ENCODE data around the gene TBC1D17.
A peak's percentile ranks its signal among the peaks of the same experiment; 100 is the strongest.

The TBC1D17 gene

GRCh38 chr19:49840321-49840720, 37.2 kb upstream of the TBC1D17 start:
- no peak overlapping the region for H3K4me3 ChIP-seq (ENCODE audit: low read length)
- H3K79me2 ChIP-seq (ENCODE audit: control insufficient read depth, low read length) = no peaks in the 10 kb centered on the region; the same call in 1 of the 2 replicates
- H4K20me1 ChIP-seq (ENCODE audit: control insufficient read depth, insufficient read depth, low read depth, low read length) = 0 out of 2 replicates have a peak, but pooled peaks cover 2% of the 10 kb centered on the region
- peaks cover 59% of the 10 kb centered on the region for H3K36me3 ChIP-seq (ENCODE audit: control insufficient read depth, low read length)
- H3K4me1 ChIP-seq (ENCODE audit: control insufficient read depth, low read length) = peaks cover 37% of the 10 kb centered on the region
- no peaks in the 10 kb centered on the region for H3K9me2 ChIP-seq (replicated peaks; ENCODE audit: control insufficient read depth, low read length)
- H3F3A ChIP-seq (ENCODE audit: control insufficient read depth, insufficient read depth) = peaks cover 23% of the 10 kb centered on the region
- H3K4me2 ChIP-seq (ENCODE audit: low read length) = no peak overlapping the region
- H3K27ac ChIP-seq (ENCODE audit: low read depth, low read length) = no peak overlapping the region
- H3K9me3 ChIP-seq (ENCODE audit: control insufficient read depth, insufficient read depth, low read length) = no peaks in the 10 kb centered on the region
- TF ChIP-seq, protein P1, sequence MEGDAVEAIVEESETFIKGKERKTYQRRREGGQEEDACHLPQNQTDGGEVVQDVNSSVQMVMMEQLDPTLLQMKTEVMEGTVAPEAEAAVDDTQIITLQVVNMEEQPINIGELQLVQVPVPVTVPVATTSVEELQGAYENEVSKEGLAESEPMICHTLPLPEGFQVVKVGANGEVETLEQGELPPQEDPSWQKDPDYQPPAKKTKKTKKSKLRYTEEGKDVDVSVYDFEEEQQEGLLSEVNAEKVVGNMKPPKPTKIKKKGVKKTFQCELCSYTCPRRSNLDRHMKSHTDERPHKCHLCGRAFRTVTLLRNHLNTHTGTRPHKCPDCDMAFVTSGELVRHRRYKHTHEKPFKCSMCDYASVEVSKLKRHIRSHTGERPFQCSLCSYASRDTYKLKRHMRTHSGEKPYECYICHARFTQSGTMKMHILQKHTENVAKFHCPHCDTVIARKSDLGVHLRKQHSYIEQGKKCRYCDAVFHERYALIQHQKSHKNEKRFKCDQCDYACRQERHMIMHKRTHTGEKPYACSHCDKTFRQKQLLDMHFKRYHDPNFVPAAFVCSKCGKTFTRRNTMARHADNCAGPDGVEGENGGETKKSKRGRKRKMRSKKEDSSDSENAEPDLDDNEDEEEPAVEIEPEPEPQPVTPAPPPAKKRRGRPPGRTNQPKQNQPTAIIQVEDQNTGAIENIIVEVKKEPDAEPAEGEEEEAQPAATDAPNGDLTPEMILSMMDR (IDR thresholded peaks at IDR 0.05; ENCODE audit: low read depth, low read length, poor library complexity, severe bottlenecking) = no peak
- TF ChIP-seq EZH2phosphoT487 (IDR thresholded peaks at IDR 0.05; ENCODE audit: borderline replicate concordance, low read length) = no peak
- no peaks in the 10 kb centered on the region for H3K27me3 ChIP-seq (ENCODE audit: control insufficient read depth, low read length)

GRCh38 chr19:49840736-49841249, 36.7 kb upstream of the TBC1D17 start:
- Histone ChIP-seq H3K79me2 (ENCODE audit: control insufficient read depth, low read length) (no peaks in the 10 kb centered on the region; the same call in 1 of the 2 replicates), H3K27ac (ENCODE audit: low read depth, low read length) (no peak overlapping the region), H3K27me3 (ENCODE audit: control insufficient read depth, low read length) (no peaks in the 10 kb centered on the region), H3K36me3 (ENCODE audit: control insufficient read depth, low read length) (peaks cover 54% of the 10 kb centered on the region), H3K9me3 (ENCODE audit: control insufficient read depth, insufficient read depth, low read length) (no peaks in the 10 kb centered on the region), H3K4me3 (ENCODE audit: low read length) (no peak overlapping the region), H3K4me2 (ENCODE audit: low read length) (no peak overlapping the region), H3K4me1 (ENCODE audit: control insufficient read depth, low read length) (peaks cover 39% of the 10 kb centered on the region), H4K20me1 (ENCODE audit: control insufficient read depth, insufficient read depth, low read depth, low read length) (0 out of 2 replicates have a peak, but pooled peaks cover 2% of the 10 kb centered on the region), H3K9me2 (replicated peaks; ENCODE audit: control insufficient read depth, low read length) (no peaks in the 10 kb centered on the region), H3F3A (ENCODE audit: control insufficient read depth, insufficient read depth) (peaks cover 28% of the 10 kb centered on the region)
- TF ChIP-seq EZH2phosphoT487 (IDR thresholded peaks at IDR 0.05; ENCODE audit: borderline replicate concordance, low read length) = no peak
- TF ChIP-seq, protein P1 (IDR thresholded peaks at IDR 0.05; ENCODE audit: low read depth, low read length, poor library complexity, severe bottlenecking) = no peak

DNA sequence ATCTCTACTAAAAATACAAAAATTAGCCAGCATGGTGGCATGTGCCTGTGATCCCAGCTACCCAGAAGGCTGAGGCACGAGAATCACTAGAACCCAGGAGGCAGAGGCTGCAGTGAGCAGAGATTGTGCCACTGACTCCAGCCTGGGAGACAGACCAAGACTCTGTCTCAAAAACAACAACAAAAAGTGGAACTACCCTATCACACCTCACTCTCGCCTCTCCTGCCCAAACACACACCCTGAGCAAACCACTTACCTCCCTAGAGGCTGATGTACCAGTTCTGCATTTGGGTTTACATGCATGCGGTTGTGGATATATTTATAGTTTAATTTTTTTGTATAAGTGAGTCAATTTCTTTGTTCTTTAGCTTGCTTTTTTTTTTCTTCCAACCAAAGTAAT, 34.2 kb upstream of the TBC1D17 start:
- TF ChIP-seq, protein P1 (IDR thresholded peaks at IDR 0.05; ENCODE audit: low read depth, low read length, poor library complexity, severe bottlenecking) = no peak
- TF ChIP-seq EZH2phosphoT487 (IDR thresholded peaks at IDR 0.05; ENCODE audit: borderline replicate concordance, low read length) = no peak
- H3K4me1 ChIP-seq (ENCODE audit: control insufficient read depth, low read length) = peaks cover 44% of the 10 kb centered on the region
- H3K79me2 ChIP-seq (ENCODE audit: control insufficient read depth, low read length) = no peaks in the 10 kb centered on the region; the same call in 1 of the 2 replicates
- H3K36me3 ChIP-seq (ENCODE audit: control insufficient read depth, low read length) = peaks cover 29% of the 10 kb centered on the region
- H3F3A ChIP-seq (ENCODE audit: control insufficient read depth, insufficient read depth) = peaks cover 32% of the 10 kb centered on the region
- H3K9me3 ChIP-seq (ENCODE audit: control insufficient read depth, insufficient read depth, low read length) = no peaks in the 10 kb centered on the region
- no peaks in the 10 kb centered on the region for H3K9me2 ChIP-seq (replicated peaks; ENCODE audit: control insufficient read depth, low read length)
- H4K20me1 ChIP-seq (ENCODE audit: control insufficient read depth, insufficient read depth, low read depth, low read length) = no peaks in the 10 kb centered on the region
- no peaks in the 10 kb centered on the region for H3K27me3 ChIP-seq (ENCODE audit: control insufficient read depth, low read length)
- H3K27ac ChIP-seq (ENCODE audit: low read depth, low read length) = peak overlapping the region; percentile 70
- peak overlapping the region; percentile 49 for H3K4me2 ChIP-seq (ENCODE audit: low read length)
- H3K4me3 ChIP-seq (ENCODE audit: low read length) = peak overlapping the region; percentile 23
